HEK293 (cell line): Measurements from ENCODE around the gene LGALS1.

ENCODE experiments used
- CTCF ChIA-PET: fragments of 350-600 bp; formaldehyde crosslinking; extraction: SDS; loops from one replicate; lab custom pipeline; 2021; ENCODE audit warnings: antibody characterized with exemption; lab: Yijun Ruan, JAX
- POLR2A ChIA-PET: fragments of 300-600 bp; formaldehyde crosslinking; extraction: SDS; loops from one replicate; lab custom pipeline; 2020; ENCODE audit warnings: antibody characterized with exemption, inconsistent platforms; lab: Yijun Ruan, JAX
- H3K27ac ChIP-seq: fragments of 200-500 bp; sonication (Bioruptor generic); 2 replicates; pipeline ENCODE4 v1.5.1; 2014; ENCODE audit warnings: low read depth, low read length, control low read depth, inconsistent platforms; ENCODE audit errors: extremely low read depth
- H3K36me3 ChIP-seq, 2 experiments: fragments of 200-500 bp in 1 of 2; sonication (Bioruptor generic) in 1 of 2; 1 replicate in 1 of 2; 2 replicates in 1 of 2; pipeline ENCODE4 v1.5.1; 2014 to 2017; ENCODE audit warnings: inconsistent platforms in 2 of 2, low read length in 2 of 2; ENCODE audit not compliant: control insufficient read depth in 2 of 2, insufficient read depth in 1 of 2
- H3K4me1 ChIP-seq: fragments of 200-500 bp; sonication (Bioruptor generic); 2 replicates; pipeline ENCODE4 v1.5.1; 2014; ENCODE audit warnings: mild to moderate bottlenecking, low read length, inconsistent platforms; ENCODE audit not compliant: control insufficient read depth, insufficient read depth
- H3K4me3 ChIP-seq: 2 replicates; pipeline ENCODE4 v1.5.1; 2011; ENCODE audit warnings: low read depth, mild to moderate bottlenecking, control low read depth, low read length, moderate library complexity
- H3K9me3 ChIP-seq: fragments of 200-500 bp; sonication (Bioruptor generic); 2 replicates; pipeline ENCODE4 v1.5.1; 2014; ENCODE audit warnings: low read depth, low read length, inconsistent platforms; ENCODE audit not compliant: control insufficient read depth, insufficient read depth
- ATF2 ChIP-seq: fragments of 450-650 bp; formaldehyde crosslinking; IDR thresholded peaks from 2 replicates; pipeline ENCODE4 v1.5.1; 2016; ENCODE audit warnings: missing biosample characterization, missing genetic modification characterization, low read depth
- GLI2 ChIP-seq: fragments of 450-650 bp; formaldehyde crosslinking; IDR thresholded peaks from 2 replicates; pipeline ENCODE4; 2017; ENCODE audit warnings: missing biosample characterization, missing genetic modification characterization, low read depth, borderline replicate concordance
- GLIS1 ChIP-seq: fragments of 450-650 bp; formaldehyde crosslinking; IDR thresholded peaks from 2 replicates; pipeline ENCODE4 v1.5.1; 2016; ENCODE audit warnings: missing biosample characterization, missing genetic modification characterization
- PRDM10 ChIP-seq: fragments of 450-650 bp; formaldehyde crosslinking; IDR thresholded peaks from 2 replicates; pipeline ENCODE4 v1.5.1; 2016; ENCODE audit warnings: missing biosample characterization, missing genetic modification characterization
- SALL2 ChIP-seq: fragments of 450-650 bp; formaldehyde crosslinking; IDR thresholded peaks from 2 replicates; pipeline ENCODE4 v1.5.0; 2017; ENCODE audit warnings: missing biosample characterization, mild to moderate bottlenecking, missing genetic modification characterization, borderline replicate concordance
- SCRT1 ChIP-seq: fragments of 450-650 bp; formaldehyde crosslinking; IDR thresholded peaks from 2 replicates; pipeline ENCODE4 v1.5.1; 2016; ENCODE audit warnings: missing biosample characterization, missing genetic modification characterization, borderline replicate concordance
- ZBTB17 ChIP-seq: fragments of 450-650 bp; formaldehyde crosslinking; IDR thresholded peaks from 2 replicates; pipeline ENCODE4 v1.5.1; 2016; ENCODE audit warnings: missing biosample characterization, missing genetic modification characterization
- ZFHX2 ChIP-seq: fragments of 450-650 bp; formaldehyde crosslinking; conservative IDR thresholded peaks from 2 replicates; pipeline ENCODE4 v1.5.1; 2016; ENCODE audit warnings: missing biosample characterization, missing genetic modification characterization
- ZNF112 ChIP-seq: fragments of 450-650 bp; formaldehyde crosslinking; IDR thresholded peaks from 2 replicates; pipeline ENCODE4 v1.5.0; 2017; ENCODE audit warnings: missing biosample characterization, missing genetic modification characterization
- ZNF121 ChIP-seq: fragments of 450-650 bp; formaldehyde crosslinking; IDR thresholded peaks from 2 replicates; pipeline ENCODE4 v1.5.1; 2016; ENCODE audit warnings: missing biosample characterization, missing genetic modification characterization
- ZNF23 ChIP-seq: fragments of 450-650 bp; formaldehyde crosslinking; IDR thresholded peaks from 2 replicates; pipeline ENCODE4 v1.5.1; 2016; ENCODE audit warnings: missing biosample characterization, missing genetic modification characterization, borderline replicate concordance
- ZNF292 ChIP-seq: fragments of 450-650 bp; formaldehyde crosslinking; IDR thresholded peaks from 2 replicates; pipeline ENCODE4 v1.5.1; 2016; ENCODE audit warnings: low read depth, missing biosample characterization, missing genetic modification characterization, borderline replicate concordance
- ZNF341 ChIP-seq: fragments of 450-650 bp; formaldehyde crosslinking; IDR thresholded peaks from 2 replicates; pipeline ENCODE4; 2016; ENCODE audit warnings: low read depth, missing biosample characterization, missing genetic modification characterization
- ZNF423 ChIP-seq: fragments of 450-650 bp; formaldehyde crosslinking; IDR thresholded peaks from 2 replicates; pipeline ENCODE4 v1.5.1; 2016; ENCODE audit warnings: missing biosample characterization, missing genetic modification characterization
- ZNF501 ChIP-seq: fragments of 450-650 bp; formaldehyde crosslinking; IDR thresholded peaks from 2 replicates; pipeline ENCODE4 v1.5.1; 2016; ENCODE audit warnings: missing biosample characterization, missing genetic modification characterization
- ZNF510 ChIP-seq: fragments of 450-650 bp; formaldehyde crosslinking; IDR thresholded peaks from 2 replicates; pipeline ENCODE4 v1.5.1; 2018; ENCODE audit warnings: mild to moderate bottlenecking, missing genetic modification characterization, missing biosample characterization; ENCODE audit not compliant: insufficient replicate concordance
- ZNF530 ChIP-seq: fragments of 450-650 bp; formaldehyde crosslinking; IDR thresholded peaks from 2 replicates; pipeline ENCODE4 v1.5.1; 2016; ENCODE audit warnings: low read depth, missing biosample characterization, missing genetic modification characterization
- ZNF585B ChIP-seq: fragments of 450-650 bp; formaldehyde crosslinking; IDR thresholded peaks from 2 replicates; pipeline ENCODE4 v1.5.1; 2016; ENCODE audit warnings: missing biosample characterization, missing genetic modification characterization
- ZNF596 ChIP-seq: fragments of 450-650 bp; IDR thresholded peaks from 2 replicates; pipeline ENCODE4 v1.5.0; 2018; ENCODE audit warnings: missing biosample characterization, mild to moderate bottlenecking, missing genetic modification characterization, moderate library complexity
- ZNF623 ChIP-seq: fragments of 450-650 bp; formaldehyde crosslinking; IDR thresholded peaks from 2 replicates; pipeline ENCODE4 v1.5.1; 2016; ENCODE audit warnings: missing biosample characterization, missing genetic modification characterization
- ZNF626 ChIP-seq: fragments of 450-650 bp; sonication (Bioruptor Pico); formaldehyde crosslinking; IDR thresholded peaks from 2 replicates; pipeline ENCODE4 v1.5.1; 2018; ENCODE audit warnings: missing biosample characterization, missing genetic modification characterization, inconsistent platforms
- ZNF704 ChIP-seq: fragments of 450-650 bp; formaldehyde crosslinking; IDR thresholded peaks from 2 replicates; pipeline ENCODE4 v1.5.1; 2016; ENCODE audit warnings: missing biosample characterization, missing genetic modification characterization
- ZSCAN30 ChIP-seq: fragments of 450-650 bp; IDR thresholded peaks from 2 replicates; pipeline ENCODE4 v1.5.1; 2018; ENCODE audit warnings: missing biosample characterization, mild to moderate bottlenecking, missing genetic modification characterization, moderate library complexity

Gene LGALS1

GRCh38 chr22:37664249-37665101 lies 11.0 kb upstream of the LGALS1 start:
- ChIA-PET CTCF (interaction anchor here (0.6 to 3.0 kb wide), 4 partner anchors 17 to 1160 kb away, joined by 4 to 19 read pairs (median 8); no protein-coding TSS in a partner anchor), POLR2A (interaction anchor here (0.6 kb wide), 1 partner anchor 11 kb away, joined by 6 read pairs; no protein-coding TSS in a partner anchor)
- Histone ChIP-seq H3K4me3 (no peak overlapping the region), H3K27ac (no peak overlapping the region), H3K4me1 (peaks cover 12% of the 10 kb centered on the region), H3K9me3 (no peaks in the 10 kb centered on the region), H3K36me3 (peaks cover 11 to 36% of the 10 kb centered on the region in 2 experiments; a peak in 2 of 3 replicates)
- TF ChIP-seq ZNF121 (tag by site-specific recombination) (peak; percentile 36; the same call in 1 of the 2 replicates), ZNF341 (tag by site-specific recombination) (0 out of 2 replicates have a peak, but pooled peaks have one; percentile 14), ZNF704 (no peak), ZSCAN30 (0 out of 2 replicates have a peak, but pooled peaks have one; percentile 16)

- H3K4me3 ChIP-seq: no peak overlapping the region
- ChIA-PET POLR2A (interaction anchor here (1.5 kb wide), 1 partner anchor 33 kb away, joined by 3 read pairs; no protein-coding TSS in a partner anchor), CTCF (no interaction called here)
- no peaks in the 10 kb centered on the region for H3K9me3 ChIP-seq
- peaks cover 11 to 36% of the 10 kb centered on the region in 2 experiments; a peak in 2 of 3 replicates for H3K36me3 ChIP-seq
- TF ChIP-seq SCRT1 (tag by site-specific recombination): no peak
- no peak for TF ChIP-seq GLIS1
- no peak for TF ChIP-seq ZNF530 (tag by site-specific recombination)
- no peak for TF ChIP-seq ZNF23 (tag by site-specific recombination)
- no peak for TF ChIP-seq ZNF501 (tag by site-specific recombination)
- TF ChIP-seq ZFHX2 (tag by site-specific recombination): no peak
- TF ChIP-seq GLI2: no peak
- no peak for TF ChIP-seq ZNF623 (tag by site-specific recombination)
- H3K27ac ChIP-seq: no peak overlapping the region
- peaks cover 8% of the 10 kb centered on the region for H3K4me1 ChIP-seq
Observed at GRCh38 chr22:37665487-37665886, 9.9 kb upstream of the LGALS1 start.

- ChIA-PET CTCF (interaction anchor here (0.6 to 3.3 kb wide), 4 partner anchors 8 to 27 kb away, joined by 3 to 26 read pairs (median 8); no protein-coding TSS in a partner anchor), POLR2A (interaction anchor here (0.6 to 7.0 kb wide), 3 partner anchors 11 to 82 kb away, joined by 3 to 38 read pairs (median 4); partner anchors contain the start of genes NOL12 and PDXP)
- Histone ChIP-seq H3K4me3 (no peak overlapping the region), H3K27ac (no peak overlapping the region), H3K36me3 (peaks cover 8 to 28% of the 10 kb centered on the region in 2 experiments; a peak in 2 of 3 replicates), H3K4me1 (no peaks in the 10 kb centered on the region; the same call in 1 of the 2 replicates), H3K9me3 (no peaks in the 10 kb centered on the region)
- TF ChIP-seq PRDM10 (tag by site-specific recombination): 0 out of 2 replicates have a peak, but pooled peaks have one; percentile 29
- no peak for TF ChIP-seq SALL2
- no peak for TF ChIP-seq ZNF585B (tag by site-specific recombination)
- no peak for TF ChIP-seq ZNF292 (tag by site-specific recombination)
- no peak for TF ChIP-seq ZNF112 (tag by site-specific recombination)
- TF ChIP-seq ZNF596 (tag by site-specific recombination): no peak
- no peak for TF ChIP-seq ZNF626 (tag by site-specific recombination)
- TF ChIP-seq ZNF510 (tag by site-specific recombination): no peak
- no peak for TF ChIP-seq ATF2 (tag by site-specific recombination)
- TF ChIP-seq ZNF423 (tag by site-specific recombination): no peak
- TF ChIP-seq ZBTB17 (tag by site-specific recombination): 0 out of 2 replicates have a peak, but pooled peaks have one; percentile 38
Observed at GRCh38 chr22:37669586-37669985, 5.8 kb upstream of the LGALS1 start.
